ENCODE data around the gene MOB2. TPM values are rescaled to one million over a fixed set of nuclear protein-coding genes. Genes with fewer than 3 reads are reported as not detected.

The MOB2 gene
- total RNA-seq, 4 donors from 2014 or later, result 21.1 to 71.5 (median 48.3) TPM

DNA sequence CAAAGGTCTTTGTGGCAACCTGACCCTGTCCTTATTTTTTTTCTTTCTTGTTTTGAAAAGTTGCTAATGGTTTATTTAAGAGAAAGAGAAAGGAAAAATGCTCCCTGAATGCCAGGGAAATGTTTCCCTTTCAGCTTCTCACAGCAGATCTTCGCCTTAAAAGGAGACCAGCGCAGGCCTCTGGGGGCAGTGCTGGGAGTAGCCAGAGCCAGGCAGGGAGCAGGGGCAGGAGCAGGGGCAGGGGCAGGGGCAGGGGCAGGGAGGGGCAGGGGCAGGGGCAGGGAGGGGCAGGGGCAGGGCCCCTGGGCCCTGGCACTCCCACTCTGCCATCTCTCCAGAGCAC is 5.1 kb downstream of the MOB2 start:
- intact Hi-C loops (cut with DNase I; ENCODE audit: low total_unique reads) (no loop called here), in situ Hi-C loops (cut with MboI; ENCODE audit: low sequenced_read_pairs in 4 of 4) (no loop called here)
- H3K27ac ChIP-seq, result peak overlapping the region in 2 of 4 donors; percentile 66 to 80
- no peaks in the 10 kb centered on the region for H3K27me3 ChIP-seq
- TF ChIP-seq POLR2A (IDR thresholded peaks at IDR 0.05), result no peak
- TF ChIP-seq, protein P1, sequence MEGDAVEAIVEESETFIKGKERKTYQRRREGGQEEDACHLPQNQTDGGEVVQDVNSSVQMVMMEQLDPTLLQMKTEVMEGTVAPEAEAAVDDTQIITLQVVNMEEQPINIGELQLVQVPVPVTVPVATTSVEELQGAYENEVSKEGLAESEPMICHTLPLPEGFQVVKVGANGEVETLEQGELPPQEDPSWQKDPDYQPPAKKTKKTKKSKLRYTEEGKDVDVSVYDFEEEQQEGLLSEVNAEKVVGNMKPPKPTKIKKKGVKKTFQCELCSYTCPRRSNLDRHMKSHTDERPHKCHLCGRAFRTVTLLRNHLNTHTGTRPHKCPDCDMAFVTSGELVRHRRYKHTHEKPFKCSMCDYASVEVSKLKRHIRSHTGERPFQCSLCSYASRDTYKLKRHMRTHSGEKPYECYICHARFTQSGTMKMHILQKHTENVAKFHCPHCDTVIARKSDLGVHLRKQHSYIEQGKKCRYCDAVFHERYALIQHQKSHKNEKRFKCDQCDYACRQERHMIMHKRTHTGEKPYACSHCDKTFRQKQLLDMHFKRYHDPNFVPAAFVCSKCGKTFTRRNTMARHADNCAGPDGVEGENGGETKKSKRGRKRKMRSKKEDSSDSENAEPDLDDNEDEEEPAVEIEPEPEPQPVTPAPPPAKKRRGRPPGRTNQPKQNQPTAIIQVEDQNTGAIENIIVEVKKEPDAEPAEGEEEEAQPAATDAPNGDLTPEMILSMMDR (IDR thresholded peaks at IDR 0.05 in 4 of 5, conservative IDR thresholded peaks at IDR 0.05 in 1 of 5), result no peak
- peaks cover 0 to 33% of the 10 kb centered on the region in 2 donors for H3K36me3 ChIP-seq
- no peaks in the 10 kb centered on the region for H3K9me3 ChIP-seq
- DNase-seq (no peak), ATAC-seq (no peak)
- H3K4me1 ChIP-seq, result peaks cover 47 to 60% of the 10 kb centered on the region in 2 donors
- H3K4me3 ChIP-seq, result no peak overlapping the region

DNA sequence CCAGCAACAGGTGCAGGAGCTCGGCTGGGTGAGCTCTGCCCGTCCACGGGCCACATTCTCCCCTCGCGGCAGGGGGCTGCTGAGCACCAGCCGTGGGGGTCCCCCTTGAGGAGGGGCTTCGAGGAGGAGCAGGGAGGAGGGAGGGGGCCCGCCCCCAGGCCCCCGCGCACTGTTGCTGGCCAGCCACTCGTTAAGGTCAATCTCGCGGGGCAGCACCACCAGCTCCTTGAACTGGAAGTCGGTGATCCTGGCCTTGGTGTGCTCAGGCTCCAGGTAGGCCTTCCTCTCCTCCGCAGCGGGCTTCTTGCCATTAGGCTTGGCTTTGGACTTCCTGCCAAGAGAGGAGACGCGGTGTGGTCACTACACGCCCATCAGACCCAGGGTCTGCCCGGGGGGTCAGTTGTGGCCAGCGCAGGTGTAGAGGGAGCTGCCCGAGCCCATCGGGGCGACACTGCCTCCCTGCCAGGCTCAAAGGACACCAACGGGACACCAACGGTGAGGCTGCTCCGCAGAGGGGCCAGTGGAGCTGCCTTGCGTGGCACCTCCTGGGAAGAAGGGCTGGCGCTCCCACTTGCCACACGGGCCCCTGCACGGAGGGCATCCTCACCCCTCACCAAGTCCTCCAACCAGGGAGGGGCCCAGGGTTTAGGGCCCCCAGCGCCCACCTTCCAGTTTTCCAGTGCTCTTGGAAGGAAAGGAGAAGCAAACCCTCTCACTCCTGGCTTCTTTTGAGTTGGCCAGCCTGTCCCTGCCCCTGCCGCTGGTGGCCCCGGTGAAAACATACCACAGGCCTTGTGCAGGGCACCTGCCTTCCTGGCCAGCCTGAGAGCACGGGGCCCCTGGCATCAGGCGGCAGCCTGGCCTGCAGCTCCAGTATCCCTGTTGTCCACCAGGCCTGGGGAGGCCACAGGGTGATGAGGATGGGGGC is 5.8 kb downstream of the MOB2 start:
- ATAC-seq (no peak), DNase-seq (peak in 1 of 2 donors; percentile 9)
- Histone ChIP-seq H3K36me3 (peaks cover 0 to 39% of the 10 kb centered on the region in 2 donors), H3K27ac (peak overlapping the region in 1 of 4 donors; percentile 8), H3K4me1 (peaks cover 40 to 54% of the 10 kb centered on the region in 2 donors), H3K9me3 (no peaks in the 10 kb centered on the region), H3K4me3 (no peak overlapping the region), H3K27me3 (no peaks in the 10 kb centered on the region)
- in situ Hi-C loops (cut with MboI; ENCODE audit: low sequenced_read_pairs in 4 of 4) (no loop called here), intact Hi-C loops (cut with DNase I; ENCODE audit: low total_unique reads) (no loop called here)
- TF ChIP-seq, protein P1 (IDR thresholded peaks at IDR 0.05 in 4 of 5, conservative IDR thresholded peaks at IDR 0.05 in 1 of 5), result no peak
- TF ChIP-seq POLR2A (IDR thresholded peaks at IDR 0.05), result no peak

DNA sequence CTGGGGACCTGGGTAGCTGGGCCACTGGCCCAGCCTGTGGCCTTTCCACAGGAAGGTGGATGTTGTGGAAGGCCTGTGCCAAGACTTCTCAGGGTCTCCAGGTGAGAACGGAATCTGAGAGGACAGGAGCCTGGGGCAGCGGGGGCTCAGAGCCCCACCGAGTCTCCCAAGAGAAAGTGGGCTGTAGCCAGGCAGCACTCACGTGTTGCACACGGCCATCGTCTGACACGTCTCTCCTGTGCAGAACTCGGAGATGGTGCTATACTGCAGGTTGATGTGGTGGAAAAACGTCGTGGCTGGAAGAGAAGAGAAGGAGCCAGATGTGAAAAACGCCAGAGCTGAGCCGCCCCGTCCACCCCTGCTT is 6.4 kb downstream of the MOB2 start:
- Histone ChIP-seq H3K27ac (no peak overlapping the region), H3K4me3 (no peak overlapping the region), H3K4me1 (peaks cover 36 to 48% of the 10 kb centered on the region in 2 donors), H3K27me3 (no peaks in the 10 kb centered on the region), H3K9me3 (no peaks in the 10 kb centered on the region), H3K36me3 (peaks cover 0 to 46% of the 10 kb centered on the region in 2 donors)
- in situ Hi-C loops (cut with MboI; ENCODE audit: low sequenced_read_pairs in 4 of 4), result no loop called here
- ATAC-seq (no peak), DNase-seq (no peak)
- TF ChIP-seq, protein P1 (IDR thresholded peaks at IDR 0.05 in 4 of 5, conservative IDR thresholded peaks at IDR 0.05 in 1 of 5), result no peak
- TF ChIP-seq POLR2A (IDR thresholded peaks at IDR 0.05), result no peak
- intact Hi-C loops (cut with DNase I; ENCODE audit: low total_unique reads), result no loop called here

DNA sequence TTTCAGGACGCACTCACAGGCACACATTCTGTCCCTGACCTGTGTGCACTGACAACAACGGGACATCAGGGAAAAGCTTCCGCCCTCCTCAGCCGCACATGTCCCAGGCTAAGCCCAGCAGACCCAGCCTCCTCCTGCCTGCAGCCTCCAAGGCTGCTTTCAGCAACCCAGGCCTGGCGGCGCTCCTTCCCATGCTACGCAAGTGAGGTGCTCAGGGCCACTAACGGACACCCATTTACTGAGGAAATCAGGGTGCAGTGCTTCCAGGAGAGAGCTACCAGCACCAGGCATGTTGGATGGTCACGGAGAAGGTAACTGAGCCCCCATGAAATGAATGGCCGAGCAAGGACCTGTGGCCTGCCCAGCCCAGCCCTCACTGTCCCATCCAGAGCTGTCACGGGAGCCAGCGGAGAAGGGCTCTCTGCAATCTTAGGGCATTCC is 6.9 kb downstream of the MOB2 start:
- Histone ChIP-seq H3K4me1 (peaks cover 35 to 43% of the 10 kb centered on the region in 2 donors), H3K27me3 (no peaks in the 10 kb centered on the region), H3K9me3 (no peaks in the 10 kb centered on the region), H3K27ac (no peak overlapping the region), H3K4me3 (no peak overlapping the region), H3K36me3 (peaks cover 0 to 46% of the 10 kb centered on the region in 2 donors)
- intact Hi-C loops (cut with DNase I; ENCODE audit: low total_unique reads) (no loop called here), in situ Hi-C loops (cut with MboI; ENCODE audit: low sequenced_read_pairs in 4 of 4) (no loop called here)
- TF ChIP-seq, protein P1 (IDR thresholded peaks at IDR 0.05 in 4 of 5, conservative IDR thresholded peaks at IDR 0.05 in 1 of 5), result no peak
- no peak for TF ChIP-seq POLR2A (IDR thresholded peaks at IDR 0.05)
- no peak for ATAC-seq
- peak in 1 of 2 donors; percentile 7 for DNase-seq

Data from gastrocnemius medialis (tissue), 4 donors.